K562 (cell line): ENCODE data around the gene IRF2BP1. TPM values are rescaled to one million over a fixed set of nuclear protein-coding genes. Genes with fewer than 3 reads are reported as not detected.

Source experiments
- CAMTA2 ChIP-seq: fragments of 250-450 bp; sonication (Bioruptor Pico); conservative IDR thresholded peaks from 2 replicates; pipeline ENCODE4 v1.5.1; 2022
- GABPB2 ChIP-seq: fragments of 250-450 bp; sonication (Bioruptor Pico); conservative IDR thresholded peaks from 2 replicates; pipeline ENCODE4 v1.5.1; 2021; ENCODE audit warnings: mild to moderate bottlenecking
- MAFG ChIP-seq: fragments of 450-650 bp; conservative IDR thresholded peaks from 2 replicates; pipeline ENCODE4 v1.6.1; 2016; ENCODE audit warnings: missing genetic modification characterization, missing compliant biosample characterization
- MIER1 ChIP-seq: fragments of 450-650 bp; IDR thresholded peaks from 2 replicates; pipeline ENCODE4 v1.6.1; 2016; ENCODE audit warnings: antibody characterized with exemption, mild to moderate bottlenecking, low read depth
- POLR3A ChIP-seq: IDR thresholded peaks from 2 replicates; pipeline ENCODE4 v1.6.1; 2011; ENCODE audit warnings: borderline replicate concordance, mild to moderate bottlenecking, moderate library complexity; ENCODE audit not compliant: insufficient read length, insufficient read depth; ENCODE audit errors: extremely low read depth
- TGIF2 ChIP-seq: sonication (generic); formaldehyde crosslinking; IDR thresholded peaks from 2 replicates; pipeline ENCODE4 v1.8.1; 2022; ENCODE audit warnings: mild to moderate bottlenecking, missing genetic modification reagents, moderate library complexity
- VEZF1 ChIP-seq: fragments of 200-800 bp; sonication (Bioruptor generic); IDR thresholded peaks from 2 replicates; pipeline ENCODE4 v1.6.1; 2017; ENCODE audit warnings: missing genetic modification characterization, missing compliant biosample characterization
- ZNF121 ChIP-seq: sonication (generic); formaldehyde crosslinking; conservative IDR thresholded peaks from 2 replicates; pipeline ENCODE4 v1.8.0; 2022; ENCODE audit warnings: missing genetic modification reagents
- ZNF561 ChIP-seq: fragments of 450-650 bp; formaldehyde crosslinking; conservative IDR thresholded peaks from 2 replicates; pipeline ENCODE4 v1.4.0; 2020; ENCODE audit warnings: mild to moderate bottlenecking, moderate library complexity
- ZNF668 ChIP-seq: fragments of 250-450 bp; sonication (Bioruptor Pico); IDR thresholded peaks from 2 replicates; pipeline ENCODE4 v1.8.0; 2022; ENCODE audit warnings: mild to moderate bottlenecking, inconsistent platforms
- ZNF699 ChIP-seq: fragments of 250-450 bp; sonication (Bioruptor Pico); IDR thresholded peaks from 2 replicates; pipeline ENCODE4 v1.8.0; 2021; ENCODE audit warnings: mild to moderate bottlenecking, moderate library complexity; ENCODE audit not compliant: insufficient replicate concordance
- ZSCAN29 ChIP-seq: fragments of 450-650 bp; IDR thresholded peaks from 2 replicates; pipeline ENCODE4 v1.6.1; 2017
- polyA plus RNA-seq, 8 experiments: library from polyadenylated mRNA; depleted of rRNA in 4 of 8; stranded (reverse) in 5 of 8; unstranded in 3 of 8; fragments of >200 nt; fragmentation: Nextera tagmentation in 2 of 8; fragmentation: Illumina TruSeq in 1 of 8; extraction: Ambion mirVana in 2 of 8; extraction: Trizol in 1 of 8; gene quantifications; 2 replicates each; pipeline versions ENCODE4 v1.2.1 to v1.2.3, GENCODE V29; 2011 to 2014; ENCODE audit warnings: inconsistent platforms in 1 of 8, missing spikeins in 1 of 8
- total RNA-seq, 7 experiments: library from RNA; depleted of rRNA in 6 of 7; stranded (reverse); fragments of >200 nt in 6 of 7; fragmentation: Illumina TruSeq in 2 of 7; extraction: Trizol in 2 of 7; gene quantifications; 2 replicates each; pipeline versions ENCODE4 v1.2.1 to v1.2.3, GENCODE V29; 2011 to 2021; ENCODE audit warnings: low replicate concordance in 1 of 7
- TF ChIP-seq, protein P1 (sequence below): fragments of 450-650 bp; conservative IDR thresholded peaks from 2 replicates; pipeline ENCODE4 v1.6.1; 2016; ENCODE audit warnings: missing genetic modification characterization, low read depth, mild to moderate bottlenecking, missing compliant biosample characterization, moderate library complexity
- TF ChIP-seq, protein P2 (sequence below), 2 experiments: IDR thresholded peaks; 2 replicates each; pipeline ENCODE4 v1.6.1; 2011; ENCODE audit warnings: borderline replicate concordance in 1 of 2, control low read depth in 1 of 2, low read depth in 1 of 2, low read length in 1 of 2, mild to moderate bottlenecking in 1 of 2, mixed read lengths in 1 of 2, moderate library complexity in 1 of 2; ENCODE audit not compliant: insufficient read depth in 1 of 2, insufficient read length in 1 of 2, poor library complexity in 1 of 2, severe bottlenecking in 1 of 2; ENCODE audit errors: extremely low read depth in 1 of 2
- TF ChIP-seq, protein P3 (sequence below), 2 experiments: fragments of 450-650 bp in 1 of 2; IDR thresholded peaks; 2 replicates each; pipeline ENCODE4 v1.6.1; 2011 to 2017; ENCODE audit warnings: low read depth in 2 of 2, antibody characterized with exemption in 1 of 2, borderline replicate concordance in 1 of 2, low read length in 1 of 2, mild to moderate bottlenecking in 1 of 2, mixed read lengths in 1 of 2; ENCODE audit not compliant: control insufficient read depth in 1 of 2

Gene IRF2BP1
- total and polyA plus RNA-seq, 9 of the 15 experiments (the other 6 are each of a cell fraction or from before 2014, with no cell fraction given), result 0.61 to 35.9 (median 3.5) TPM

DNA sequence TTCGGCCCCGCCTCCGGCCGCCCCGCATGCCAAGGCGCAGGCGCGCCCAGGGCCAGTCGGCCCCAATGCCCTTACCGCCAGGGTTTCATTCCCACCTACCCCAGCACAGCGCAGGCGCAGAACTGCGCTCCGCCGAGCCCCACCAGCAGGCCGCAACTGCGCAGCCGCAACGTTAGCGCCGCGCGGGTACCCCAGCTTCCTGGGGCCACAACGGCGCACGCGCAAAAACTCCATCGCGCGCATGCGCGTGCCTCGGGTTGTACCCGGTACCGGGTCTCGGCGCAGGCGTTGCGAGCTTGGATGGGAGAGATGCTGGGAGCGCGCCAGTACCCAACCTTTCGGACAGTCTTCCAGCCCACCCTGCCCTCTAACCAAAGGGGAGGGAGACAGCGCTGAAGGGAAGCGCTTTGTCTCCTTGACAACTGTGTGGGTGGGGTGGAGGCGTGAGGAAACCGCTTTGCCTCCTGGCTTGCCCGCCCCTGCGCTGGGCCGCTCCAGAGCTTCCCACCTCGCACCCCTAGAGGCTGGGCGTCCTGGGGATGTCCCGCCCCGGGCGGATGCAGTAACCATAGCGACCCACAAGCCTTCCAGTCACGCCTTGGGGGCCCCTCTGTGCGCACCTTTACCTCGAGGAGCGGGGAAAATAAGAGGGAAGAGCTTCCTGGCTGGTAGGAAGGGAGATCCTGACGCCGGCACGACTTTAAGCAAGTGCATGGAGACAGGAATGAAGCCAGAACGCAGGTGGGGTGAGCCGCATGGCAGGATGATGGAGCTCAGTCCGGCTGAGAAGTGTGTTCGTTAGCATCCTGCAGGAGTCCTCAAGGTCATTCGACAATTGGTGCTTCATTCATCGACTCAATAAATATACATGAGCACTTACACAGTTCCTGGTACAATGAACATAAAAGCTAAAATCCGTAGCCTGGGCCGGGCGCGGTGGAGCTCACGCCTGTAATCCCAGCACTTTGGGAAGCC is 17.0 kb upstream of the IRF2BP1 start (continued):
- TF ChIP-seq, protein P1, sequence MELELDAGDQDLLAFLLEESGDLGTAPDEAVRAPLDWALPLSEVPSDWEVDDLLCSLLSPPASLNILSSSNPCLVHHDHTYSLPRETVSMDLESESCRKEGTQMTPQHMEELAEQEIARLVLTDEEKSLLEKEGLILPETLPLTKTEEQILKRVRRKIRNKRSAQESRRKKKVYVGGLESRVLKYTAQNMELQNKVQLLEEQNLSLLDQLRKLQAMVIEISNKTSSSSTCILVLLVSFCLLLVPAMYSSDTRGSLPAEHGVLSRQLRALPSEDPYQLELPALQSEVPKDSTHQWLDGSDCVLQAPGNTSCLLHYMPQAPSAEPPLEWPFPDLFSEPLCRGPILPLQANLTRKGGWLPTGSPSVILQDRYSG (tag), result no peak
- TF ChIP-seq CAMTA2, result no peak
- TF ChIP-seq, protein P2, sequence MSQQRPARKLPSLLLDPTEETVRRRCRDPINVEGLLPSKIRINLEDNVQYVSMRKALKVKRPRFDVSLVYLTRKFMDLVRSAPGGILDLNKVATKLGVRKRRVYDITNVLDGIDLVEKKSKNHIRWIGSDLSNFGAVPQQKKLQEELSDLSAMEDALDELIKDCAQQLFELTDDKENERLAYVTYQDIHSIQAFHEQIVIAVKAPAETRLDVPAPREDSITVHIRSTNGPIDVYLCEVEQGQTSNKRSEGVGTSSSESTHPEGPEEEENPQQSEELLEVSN (IDR thresholded peaks at IDR 0.05; ENCODE audit: borderline replicate concordance in 1 of 2, extremely low read depth in 1 of 2, insufficient read depth in 1 of 2, insufficient read length in 1 of 2, low read depth in 1 of 2, low read length in 1 of 2, poor library complexity in 1 of 2, severe bottlenecking in 1 of 2), result peak; percentile 46 to 56
- TF ChIP-seq ZNF561, result no peak
- TF ChIP-seq MIER1, result no peak
- no peak for TF ChIP-seq ZNF699
- no peak for TF ChIP-seq GABPB2 (CRISPR knock-in tag)
- peak; percentile 97 for TF ChIP-seq VEZF1 (CRISPR knock-in tag)
- no peak for TF ChIP-seq ZSCAN29
- TF ChIP-seq POLR3A, result no peak
- no peak for TF ChIP-seq ZNF121
- TF ChIP-seq, protein P3, sequence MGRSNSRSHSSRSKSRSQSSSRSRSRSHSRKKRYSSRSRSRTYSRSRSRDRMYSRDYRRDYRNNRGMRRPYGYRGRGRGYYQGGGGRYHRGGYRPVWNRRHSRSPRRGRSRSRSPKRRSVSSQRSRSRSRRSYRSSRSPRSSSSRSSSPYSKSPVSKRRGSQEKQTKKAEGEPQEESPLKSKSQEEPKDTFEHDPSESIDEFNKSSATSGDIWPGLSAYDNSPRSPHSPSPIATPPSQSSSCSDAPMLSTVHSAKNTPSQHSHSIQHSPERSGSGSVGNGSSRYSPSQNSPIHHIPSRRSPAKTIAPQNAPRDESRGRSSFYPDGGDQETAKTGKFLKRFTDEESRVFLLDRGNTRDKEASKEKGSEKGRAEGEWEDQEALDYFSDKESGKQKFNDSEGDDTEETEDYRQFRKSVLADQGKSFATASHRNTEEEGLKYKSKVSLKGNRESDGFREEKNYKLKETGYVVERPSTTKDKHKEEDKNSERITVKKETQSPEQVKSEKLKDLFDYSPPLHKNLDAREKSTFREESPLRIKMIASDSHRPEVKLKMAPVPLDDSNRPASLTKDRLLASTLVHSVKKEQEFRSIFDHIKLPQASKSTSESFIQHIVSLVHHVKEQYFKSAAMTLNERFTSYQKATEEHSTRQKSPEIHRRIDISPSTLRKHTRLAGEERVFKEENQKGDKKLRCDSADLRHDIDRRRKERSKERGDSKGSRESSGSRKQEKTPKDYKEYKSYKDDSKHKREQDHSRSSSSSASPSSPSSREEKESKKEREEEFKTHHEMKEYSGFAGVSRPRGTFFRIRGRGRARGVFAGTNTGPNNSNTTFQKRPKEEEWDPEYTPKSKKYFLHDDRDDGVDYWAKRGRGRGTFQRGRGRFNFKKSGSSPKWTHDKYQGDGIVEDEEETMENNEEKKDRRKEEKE (IDR thresholded peaks at IDR 0.05; ENCODE audit: borderline replicate concordance in 1 of 2, control insufficient read depth in 1 of 2, low read depth in 2 of 2, low read length in 1 of 2), result no peak
- TF ChIP-seq ZNF668, result no peak
- no peak for TF ChIP-seq MAFG (tag)
- TF ChIP-seq TGIF2, result no peak
